SH-SY5Y (cell line): ENCODE results near the gene HTRA3.

Experiments used
- GATA2 ChIP-seq: IDR thresholded peaks from 2 replicates; pipeline ENCODE4 v1.6.1; 2011; ENCODE audit warnings: mild to moderate bottlenecking, low read depth, low read length
- GATA3 ChIP-seq: IDR thresholded peaks from 2 replicates; pipeline ENCODE4 v1.6.1; 2011; ENCODE audit warnings: low read depth, mild to moderate bottlenecking, low read length, moderate library complexity

GRCh38 chr4:8350352-8350751 is 80.8 kb downstream of the HTRA3 start:
- TF ChIP-seq GATA2: no peak
- no peak for TF ChIP-seq GATA3
